ENCODE results near the gene TCEAL1. TPM values are rescaled to one million over a fixed set of nuclear protein-coding genes. Genes with fewer than 3 reads are reported as not detected.
"Not testable (repeated sequence)": the region's sequence is repeated elsewhere in the genome, so short reads cannot be mapped to it uniquely, and the experiment has no call there.

Gene TCEAL1
- total RNA-seq, 2 donors from 2014 or later = 4.5 to 4.8 TPM

GRCh38 chrX:103658681-103659433, 30.1 kb downstream of the TCEAL1 start:
- Histone ChIP-seq H3K27ac (ENCODE audit: low read depth, low read length) (no peak overlapping the region), H3K9me3 (ENCODE audit: control insufficient read depth, low read length) (no peaks in the 10 kb centered on the region), H3K9ac (ENCODE audit: extremely low read depth, low read length, poor library complexity, severe bottlenecking) (no peak overlapping the region), H3K27me3 (ENCODE audit: control insufficient read depth, insufficient read depth, low read length, poor library complexity, severe bottlenecking) (no peaks in the 10 kb centered on the region), H3K4me3 (ENCODE audit: low read length) (no peak overlapping the region), H3K4me1 (ENCODE audit: control insufficient read depth, insufficient read depth, low read length) (no peaks in the 10 kb centered on the region), H3K36me3 (ENCODE audit: control insufficient read depth, insufficient read depth, low read length) (no peaks in the 10 kb centered on the region)
- peaks cover 19% of the 10 kb centered on the region for H3K27me3 Mint-ChIP-seq (ENCODE audit: insufficient read depth)
- no peak for DNase-seq
- peaks cover 2% of the 10 kb centered on the region for H3K4me1 Mint-ChIP-seq
- H3K9me3 Mint-ChIP-seq = peaks cover 5% of the 10 kb centered on the region
- H3K36me3 Mint-ChIP-seq (ENCODE audit: low read depth) = no peaks in the 10 kb centered on the region
- TF ChIP-seq CTCF (conservative IDR thresholded peaks at IDR 0.05) = no peak
- no peak overlapping the region for H3K27ac Mint-ChIP-seq
- WGBS, 2 experiments (ENCODE audit: insufficient coverage in 1 of 2, insufficient read length in 1 of 2) = 85% methylated on average over 3 of the region's 5 CpGs; no CpG with 5 or more reads in 1 of the 2 experiments
- H3K4me3 Mint-ChIP-seq = no peak overlapping the region

- not testable (repeated sequence) for H3K36me3 Mint-ChIP-seq (ENCODE audit: low read depth); DNase-seq; H3K4me3 Mint-ChIP-seq; H3K4me1 Mint-ChIP-seq; H3K27ac ChIP-seq (ENCODE audit: low read depth, low read length); H3K9ac ChIP-seq (ENCODE audit: extremely low read depth, low read length, poor library complexity, severe bottlenecking); H3K27me3 ChIP-seq (ENCODE audit: control insufficient read depth, insufficient read depth, low read length, poor library complexity, severe bottlenecking); H3K4me1 ChIP-seq (ENCODE audit: control insufficient read depth, insufficient read depth, low read length); H3K36me3 ChIP-seq (ENCODE audit: control insufficient read depth, insufficient read depth, low read length); H3K9me3 ChIP-seq (ENCODE audit: control insufficient read depth, low read length); H3K27ac Mint-ChIP-seq; H3K4me3 ChIP-seq (ENCODE audit: low read length); H3K9me3 Mint-ChIP-seq
- H3K27me3 Mint-ChIP-seq (ENCODE audit: insufficient read depth) = peaks cover 25% of the 10 kb centered on the region
- WGBS, 2 experiments (ENCODE audit: insufficient coverage in 1 of 2, insufficient read length in 1 of 2) = 100% methylated on average over 1 of the region's 2 CpGs; no CpG with 5 or more reads in 1 of the 2 experiments
These were observed 30.7 kb downstream of the TCEAL1 start for GRCh38 chrX:103659460-103659859.

- TF ChIP-seq CTCF (conservative IDR thresholded peaks at IDR 0.05) = no peak
- peaks cover 10% of the 10 kb centered on the region for H3K4me1 Mint-ChIP-seq
- Histone ChIP-seq H3K9ac (ENCODE audit: extremely low read depth, low read length, poor library complexity, severe bottlenecking) (no peak overlapping the region), H3K4me1 (ENCODE audit: control insufficient read depth, insufficient read depth, low read length) (no peaks in the 10 kb centered on the region), H3K4me3 (ENCODE audit: low read length) (no peak overlapping the region), H3K9me3 (ENCODE audit: control insufficient read depth, low read length) (no peaks in the 10 kb centered on the region), H3K27me3 (ENCODE audit: control insufficient read depth, insufficient read depth, low read length, poor library complexity, severe bottlenecking) (no peaks in the 10 kb centered on the region), H3K36me3 (ENCODE audit: control insufficient read depth, insufficient read depth, low read length) (no peaks in the 10 kb centered on the region), H3K27ac (ENCODE audit: low read depth, low read length) (no peak overlapping the region)
- no peaks in the 10 kb centered on the region for H3K36me3 Mint-ChIP-seq (ENCODE audit: low read depth)
- no peaks in the 10 kb centered on the region for H3K9me3 Mint-ChIP-seq
- peak overlapping the region; percentile 52 for H3K4me3 Mint-ChIP-seq
- 93 to 100% methylated on average over 1 to 21 of the region's 23 CpGs for WGBS, 2 experiments (ENCODE audit: insufficient coverage in 1 of 2, insufficient read length in 1 of 2)
- no peak overlapping the region for H3K27ac Mint-ChIP-seq
- DNase-seq = peak; percentile 63
- peaks cover 38% of the 10 kb centered on the region for H3K27me3 Mint-ChIP-seq (ENCODE audit: insufficient read depth)
These were observed 35.4 kb downstream of the TCEAL1 start for GRCh38 chrX:103663981-103664762.
